ENCODE measurements around the gene SLC47A1.
"Not testable (repeated sequence)": the region's sequence is repeated elsewhere in the genome, so short reads cannot be mapped to it uniquely, and the experiment has no call there.

The SLC47A1 gene

GRCh38 chr17:19551165-19551564, 17.5 kb downstream of the SLC47A1 start:
- in situ Hi-C loops (cut with MboI; ENCODE audit: low sequenced_read_pairs): no loop called here

GRCh38 chr17:19551591-19552148, 18.0 kb downstream of the SLC47A1 start:
- in situ Hi-C loops (cut with MboI; ENCODE audit: low sequenced_read_pairs): no loop called here

- in situ Hi-C loops (cut with MboI; ENCODE audit: low sequenced_read_pairs): no loop called here
Measured at GRCh38 chr17:19553036-19553435, 19.4 kb downstream of the SLC47A1 start.

- in situ Hi-C loops (cut with MboI; ENCODE audit: low sequenced_read_pairs): no loop called here
Measured at GRCh38 chr17:19554393-19554792, 20.7 kb downstream of the SLC47A1 start.

- in situ Hi-C loops (cut with MboI; ENCODE audit: low sequenced_read_pairs): no loop called here
Measured at GRCh38 chr17:19555746-19556145, 22.1 kb downstream of the SLC47A1 start.

- in situ Hi-C loops (cut with MboI; ENCODE audit: low sequenced_read_pairs): no loop called here
Measured at GRCh38 chr17:19558946-19559345, 25.3 kb downstream of the SLC47A1 start.

GRCh38 chr17:19561697-19562318, 28.2 kb downstream of the SLC47A1 start:
- in situ Hi-C loops (cut with MboI; ENCODE audit: low sequenced_read_pairs): no loop called here

GRCh38 chr17:19565817-19566575, 32.3 kb downstream of the SLC47A1 start:
- in situ Hi-C loops (cut with MboI; ENCODE audit: low sequenced_read_pairs): no loop called here

- in situ Hi-C loops (cut with MboI; ENCODE audit: low sequenced_read_pairs): no loop called here
Measured at GRCh38 chr17:19567216-19568015, 33.8 kb downstream of the SLC47A1 start.

- in situ Hi-C loops (cut with MboI; ENCODE audit: low sequenced_read_pairs): no loop called here
Measured at GRCh38 chr17:19568016-19568350, 34.3 kb downstream of the SLC47A1 start.

- in situ Hi-C loops (cut with MboI; ENCODE audit: low sequenced_read_pairs): no loop called here
Measured at GRCh38 chr17:19569785-19570543, 36.3 kb downstream of the SLC47A1 start.

GRCh38 chr17:19570544-19571062, 36.9 kb downstream of the SLC47A1 start:
- in situ Hi-C loops (cut with MboI; ENCODE audit: low sequenced_read_pairs): no loop called here

- in situ Hi-C loops (cut with MboI; ENCODE audit: low sequenced_read_pairs): no loop called here
Measured at GRCh38 chr17:19573075-19573474, 39.4 kb downstream of the SLC47A1 start.

GRCh38 chr17:19574956-19575355, 41.3 kb downstream of the SLC47A1 start:
- in situ Hi-C loops (cut with MboI; ENCODE audit: low sequenced_read_pairs): no loop called here

- in situ Hi-C loops (cut with MboI; ENCODE audit: low sequenced_read_pairs): no loop called here
Measured at GRCh38 chr17:19578545-19578944, 44.9 kb downstream of the SLC47A1 start.

- in situ Hi-C loops (cut with MboI; ENCODE audit: low sequenced_read_pairs): no loop called here
Measured at GRCh38 chr17:19579192-19579761, 45.6 kb downstream of the SLC47A1 start.

GRCh38 chr17:19579867-19580565, 46.4 kb downstream of the SLC47A1 start:
- in situ Hi-C loops (cut with MboI; ENCODE audit: low sequenced_read_pairs): no loop called here

GRCh38 chr17:19580566-19580920, 46.9 kb downstream of the SLC47A1 start:
- in situ Hi-C loops (cut with MboI; ENCODE audit: low sequenced_read_pairs): not testable (repeated sequence)

GRCh38 chr17:19582152-19582551, 48.5 kb downstream of the SLC47A1 start:
- in situ Hi-C loops (cut with MboI; ENCODE audit: low sequenced_read_pairs): not testable (repeated sequence)

- in situ Hi-C loops (cut with MboI; ENCODE audit: low sequenced_read_pairs): no loop called here
Measured at GRCh38 chr17:19583871-19584270, 50.2 kb downstream of the SLC47A1 start.
